Natural killer cell (primary cell): ENCODE results near the gene LIMK2. TPM values are rescaled to one million over a fixed set of nuclear protein-coding genes. Genes with fewer than 3 reads are reported as not detected.

Source experiments
- ATAC-seq, 3 donors: fragments of 150-1000 bp in 2 of 3; fragments of 200-7000 bp in 1 of 3; cut with Tn5 transposase; 1 replicate in 1 of 3; 2 replicates in 2 of 3; pipeline ENCODE4 v1.10.0; 2021; ENCODE audit warnings: mild to moderate bottlenecking in 2 of 3, moderate library complexity in 2 of 3
- DNase-seq, 2 donors: peaks; one replicate each; pipeline versions ENCODE4 v3.0.0 to v3.0.0-alpha.2; 2013 to 2021; ENCODE audit warnings: mixed read lengths in 1 of 2
- H3K27ac ChIP-seq: one replicate; pipeline ENCODE4 v1.5.1; 2013; ENCODE audit warnings: mild to moderate bottlenecking, low read length
- H3K27me3 ChIP-seq: one replicate; pipeline ENCODE4 v1.6.1; 2013; ENCODE audit warnings: low read length; ENCODE audit not compliant: control insufficient read depth, insufficient read depth
- H3K36me3 ChIP-seq: one replicate; pipeline ENCODE4 v1.6.1; 2013; ENCODE audit warnings: low read length; ENCODE audit not compliant: control insufficient read depth, insufficient read depth
- H3K4me1 ChIP-seq: one replicate; pipeline ENCODE4 v1.6.1; 2013; ENCODE audit warnings: low read length; ENCODE audit not compliant: control insufficient read depth, insufficient read depth
- H3K4me3 ChIP-seq: one replicate; pipeline ENCODE4 v1.5.1; 2013; ENCODE audit warnings: low read length
- H3K9me3 ChIP-seq: one replicate; pipeline ENCODE4 v1.6.1; 2013; ENCODE audit warnings: low read length; ENCODE audit not compliant: control insufficient read depth, insufficient read depth
- H3K27ac Mint-ChIP-seq, 2 donors: one replicate each; pipeline ENCODE4 v1.8.0; 2022; ENCODE audit warnings: mild to moderate bottlenecking in 2 of 2, mixed read lengths in 2 of 2, moderate library complexity in 1 of 2
- H3K27me3 Mint-ChIP-seq, 2 donors: one replicate each; pipeline ENCODE4 v1.8.0; 2022; ENCODE audit warnings: low read depth in 2 of 2, mixed read lengths in 2 of 2
- H3K36me3 Mint-ChIP-seq: one replicate; pipeline ENCODE4 v1.8.0; 2022; ENCODE audit warnings: mixed read lengths
- H3K4me1 Mint-ChIP-seq, 2 donors: one replicate each; pipeline ENCODE4 v1.8.0; 2022; ENCODE audit warnings: mixed read lengths in 2 of 2
- H3K4me3 Mint-ChIP-seq: one replicate; pipeline ENCODE4 v1.8.0; 2022; ENCODE audit warnings: mild to moderate bottlenecking, moderate library complexity, mixed read lengths
- H3K9me3 Mint-ChIP-seq, 2 donors: one replicate each; pipeline ENCODE4 v1.8.0; 2022; ENCODE audit warnings: mixed read lengths in 2 of 2
- CTCF ChIP-seq: fragments of 200-600 bp; IDR thresholded peaks from one replicate; pipeline ENCODE4 v1.8.0; 2022; ENCODE audit warnings: antibody characterized with exemption
- WGBS: methylation state at CpG from one replicate; pipeline ENCODE4 v1.1.7; 2013; ENCODE audit warnings: missing lambda C conversion rate; ENCODE audit not compliant: insufficient coverage; 5-methylcytosine and 5-hydroxymethylcytosine counted together
- intact Hi-C: fragments of 100-400 bp; cut with micrococcal nuclease; formaldehyde crosslinking; loops from one replicate; pipeline ENCODE4 v1.14.2; 2022
- total RNA-seq, 4 donors: library from RNA; stranded (reverse); fragments of 120-200 nt in 1 of 4; gene quantifications; one replicate each; pipeline versions ENCODE4 v1.2.3 to v1.2.4, GENCODE V29; 2013 to 2022

LIMK2 gene
- total RNA-seq, 3 donors from 2014 or later (not counting 1 experiment from before 2014, with no cell fraction given) = 17.2 to 28.6 (median 19.1) TPM

- H3K27me3 Mint-ChIP-seq = no peaks in the 10 kb centered on the region
- ATAC-seq (no peak), DNase-seq (no peak)
- TF ChIP-seq CTCF = no peak
- no peaks in the 10 kb centered on the region for H3K36me3 Mint-ChIP-seq
- Histone ChIP-seq H3K36me3 (peaks cover 33% of the 10 kb centered on the region), H3K27me3 (no peaks in the 10 kb centered on the region), H3K9me3 (no peaks in the 10 kb centered on the region), H3K4me3 (no peak overlapping the region), H3K4me1 (no peaks in the 10 kb centered on the region), H3K27ac (no peak overlapping the region)
- intact Hi-C loops = loop anchor here (5.0 kb wide), 1 partner anchor 164 kb away; the partner anchor contains the start of gene SELENOM
- peaks cover 0 to 8% of the 10 kb centered on the region in 2 donors for H3K4me1 Mint-ChIP-seq
- no peaks in the 10 kb centered on the region for H3K9me3 Mint-ChIP-seq
- WGBS = 99% methylated on average over 3 of the region's 4 CpGs
- H3K4me3 Mint-ChIP-seq = no peak overlapping the region
- H3K27ac Mint-ChIP-seq = peak overlapping the region in 1 of 2 donors; percentile 37
Measured at GRCh38 chr22:31271026-31271425, 58.9 kb downstream of the LIMK2 start.

GRCh38 chr22:31271485-31271884, 59.4 kb downstream of the LIMK2 start:
- Histone ChIP-seq H3K4me1 (no peaks in the 10 kb centered on the region), H3K27me3 (no peaks in the 10 kb centered on the region), H3K4me3 (no peak overlapping the region), H3K9me3 (no peaks in the 10 kb centered on the region), H3K36me3 (peaks cover 31% of the 10 kb centered on the region), H3K27ac (no peak overlapping the region)
- peaks cover 0 to 8% of the 10 kb centered on the region in 2 donors for H3K4me1 Mint-ChIP-seq
- H3K27me3 Mint-ChIP-seq = no peaks in the 10 kb centered on the region
- ATAC-seq = no peak
- 85% methylated on average over 3 of the region's 3 CpGs for whole genome bisulfite sequencing
- DNase-seq = no peak
- H3K27ac Mint-ChIP-seq = peak overlapping the region; percentile 6 to 37
- H3K9me3 Mint-ChIP-seq = no peaks in the 10 kb centered on the region
- TF ChIP-seq CTCF = no peak
- no peak overlapping the region for H3K4me3 Mint-ChIP-seq
- H3K36me3 Mint-ChIP-seq = no peaks in the 10 kb centered on the region
- intact Hi-C loops = loop anchor here (5.0 kb wide), 1 partner anchor 164 kb away; the partner anchor contains the start of gene SELENOM

- H3K27ac ChIP-seq = no peak overlapping the region
- peaks cover under 1% of the 10 kb centered on the region for H3K4me1 ChIP-seq
Measured at GRCh38 chr22:31272522-31273446, 60.7 kb downstream of the LIMK2 start.

More at GRCh38 chr22:31272522-31273446, 60.7 kb downstream of the LIMK2 start:
- no peaks in the 10 kb centered on the region for H3K9me3 ChIP-seq
- peak in 1 of 2 donors; percentile 79 for DNase-seq
- peak; percentile 60 to 74 (median 62) for ATAC-seq
- Mint-ChIP-seq H3K9me3 (no peaks in the 10 kb centered on the region), H3K4me1 (peaks cover 0 to 8% of the 10 kb centered on the region in 2 donors), H3K4me3 (no peak overlapping the region), H3K27me3 (no peaks in the 10 kb centered on the region), H3K36me3 (no peaks in the 10 kb centered on the region), H3K27ac (no peak overlapping the region)
- 73% methylated on average over 15 of the region's 15 CpGs for WGBS
- no peaks in the 10 kb centered on the region for H3K27me3 ChIP-seq
- H3K36me3 ChIP-seq = peaks cover 32% of the 10 kb centered on the region
- TF ChIP-seq CTCF = peak; percentile 54
- H3K4me3 ChIP-seq = no peak overlapping the region
- intact Hi-C loops = loop anchor here (1.0 to 5.0 kb wide), 2 partner anchors 60 to 165 kb away; partner anchors contain the start of genes LIMK2 and SELENOM
